GM12873 (cell line): ENCODE measurements around the gene ACOT8.

Source experiments
- TF ChIP-seq, protein P1 (sequence below): IDR thresholded peaks from 2 replicates; pipeline ENCODE4 v1.5.1; 2012; ENCODE audit warnings: low read depth, mild to moderate bottlenecking, moderate library complexity, low read length, control low read depth; ENCODE audit not compliant: insufficient read depth; ENCODE audit errors: missing control alignments

Gene ACOT8

DNA sequence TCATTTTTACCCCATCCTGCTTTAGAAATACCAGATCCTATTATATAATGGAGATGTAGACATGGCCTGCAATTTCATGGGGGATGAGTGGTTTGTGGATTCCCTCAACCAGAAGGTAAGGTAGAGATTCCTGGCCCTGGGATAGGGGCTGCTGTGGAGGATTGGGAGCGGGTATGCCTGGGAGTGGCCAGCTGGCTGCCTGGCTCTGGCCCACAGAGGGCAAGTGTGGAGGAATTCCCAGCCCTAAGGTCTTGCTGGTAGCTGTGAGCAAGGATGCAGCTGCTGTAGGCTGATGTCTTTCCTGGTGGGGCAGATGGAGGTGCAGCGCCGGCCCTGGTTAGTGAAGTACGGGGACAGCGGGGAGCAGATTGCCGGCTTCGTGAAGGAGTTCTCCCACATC is 40.5 kb upstream of the ACOT8 start:
- TF ChIP-seq, protein P1, sequence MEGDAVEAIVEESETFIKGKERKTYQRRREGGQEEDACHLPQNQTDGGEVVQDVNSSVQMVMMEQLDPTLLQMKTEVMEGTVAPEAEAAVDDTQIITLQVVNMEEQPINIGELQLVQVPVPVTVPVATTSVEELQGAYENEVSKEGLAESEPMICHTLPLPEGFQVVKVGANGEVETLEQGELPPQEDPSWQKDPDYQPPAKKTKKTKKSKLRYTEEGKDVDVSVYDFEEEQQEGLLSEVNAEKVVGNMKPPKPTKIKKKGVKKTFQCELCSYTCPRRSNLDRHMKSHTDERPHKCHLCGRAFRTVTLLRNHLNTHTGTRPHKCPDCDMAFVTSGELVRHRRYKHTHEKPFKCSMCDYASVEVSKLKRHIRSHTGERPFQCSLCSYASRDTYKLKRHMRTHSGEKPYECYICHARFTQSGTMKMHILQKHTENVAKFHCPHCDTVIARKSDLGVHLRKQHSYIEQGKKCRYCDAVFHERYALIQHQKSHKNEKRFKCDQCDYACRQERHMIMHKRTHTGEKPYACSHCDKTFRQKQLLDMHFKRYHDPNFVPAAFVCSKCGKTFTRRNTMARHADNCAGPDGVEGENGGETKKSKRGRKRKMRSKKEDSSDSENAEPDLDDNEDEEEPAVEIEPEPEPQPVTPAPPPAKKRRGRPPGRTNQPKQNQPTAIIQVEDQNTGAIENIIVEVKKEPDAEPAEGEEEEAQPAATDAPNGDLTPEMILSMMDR = no peak

DNA sequence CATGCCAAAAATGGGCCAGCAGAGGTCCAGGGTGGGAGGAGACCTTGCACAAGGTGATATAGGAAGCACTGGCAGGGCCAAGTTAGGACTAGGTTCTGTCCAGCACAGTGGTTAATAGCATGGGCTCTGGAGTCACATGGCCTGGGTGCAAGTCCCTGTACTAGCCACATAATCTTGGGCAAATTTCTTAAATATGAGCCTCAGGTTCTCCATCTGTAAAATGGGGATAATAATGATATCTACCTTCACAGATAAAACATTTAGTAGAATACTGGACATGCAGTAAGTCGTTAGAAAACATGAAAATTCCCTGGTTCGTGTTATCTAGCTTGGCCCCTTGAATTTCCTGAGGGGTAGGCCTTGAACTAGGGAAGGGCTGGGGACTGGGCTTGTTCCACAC is 40.1 kb upstream of the ACOT8 start:
- TF ChIP-seq, protein P1 = no peak

DNA sequence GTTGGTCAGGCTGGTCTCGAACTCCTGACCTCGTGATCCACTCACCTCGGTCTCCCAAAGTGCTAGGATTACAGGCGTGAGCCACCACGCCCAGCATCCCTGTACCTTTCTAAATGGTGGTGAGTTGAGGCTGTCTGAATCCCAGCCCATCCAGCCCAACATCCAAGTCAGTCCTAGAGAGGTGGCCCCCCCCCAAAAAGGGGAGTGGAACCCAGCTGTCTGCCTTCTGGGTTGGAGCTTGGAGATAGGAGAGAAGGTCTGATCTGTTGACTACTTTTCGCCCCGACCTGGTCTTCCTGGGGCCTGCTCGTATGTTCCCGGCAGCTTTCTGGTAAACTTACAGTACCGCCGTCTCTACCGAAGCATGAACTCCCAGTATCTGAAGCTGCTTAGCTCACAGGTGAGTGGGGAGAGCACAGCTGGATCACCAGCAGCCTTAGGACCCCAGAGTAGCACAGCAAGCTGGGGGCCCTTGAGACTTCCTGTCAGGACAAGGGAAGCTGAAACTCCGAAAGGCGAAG is 39.5 kb upstream of the ACOT8 start:
- TF ChIP-seq, protein P1 = no peak

DNA sequence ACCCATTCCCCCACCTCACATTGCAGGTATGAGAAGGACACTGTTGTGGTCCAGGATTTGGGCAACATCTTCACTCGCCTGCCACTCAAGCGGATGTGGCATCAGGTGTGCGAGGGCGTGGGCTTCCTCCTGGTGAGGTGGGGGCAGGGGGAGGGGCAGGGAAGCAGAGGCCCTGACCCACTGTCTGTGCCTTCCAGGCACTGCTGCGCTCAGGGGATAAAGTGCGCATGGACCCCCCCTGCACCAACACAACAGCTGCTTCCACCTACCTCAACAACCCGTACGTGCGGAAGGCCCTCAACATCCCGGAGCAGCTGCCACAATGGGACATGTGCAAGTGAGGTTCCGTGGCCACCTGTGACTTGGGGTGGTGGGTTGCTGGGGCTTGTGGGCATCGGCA is 37.6 kb upstream of the ACOT8 start:
- TF ChIP-seq, protein P1 = no peak

DNA sequence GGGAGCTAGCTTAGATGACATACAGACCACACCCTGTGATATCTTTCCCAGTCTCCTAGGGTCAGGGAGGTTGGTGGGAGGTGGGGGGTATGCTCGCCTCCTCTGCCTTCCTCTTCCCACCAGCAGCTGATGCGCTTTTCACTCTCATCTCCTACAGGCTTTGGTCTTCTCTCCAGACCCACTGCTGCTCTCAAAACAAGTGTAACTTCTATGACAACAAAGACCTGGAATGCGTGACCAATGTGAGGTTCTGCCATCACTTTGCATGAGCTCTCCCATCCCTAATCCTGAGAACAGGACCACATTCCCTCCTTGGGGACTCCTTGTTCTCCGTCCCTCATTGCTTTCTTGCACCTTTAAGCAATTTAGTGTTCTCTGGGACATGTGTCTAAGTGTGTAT is 36.6 kb upstream of the ACOT8 start:
- TF ChIP-seq, protein P1 = no peak

DNA sequence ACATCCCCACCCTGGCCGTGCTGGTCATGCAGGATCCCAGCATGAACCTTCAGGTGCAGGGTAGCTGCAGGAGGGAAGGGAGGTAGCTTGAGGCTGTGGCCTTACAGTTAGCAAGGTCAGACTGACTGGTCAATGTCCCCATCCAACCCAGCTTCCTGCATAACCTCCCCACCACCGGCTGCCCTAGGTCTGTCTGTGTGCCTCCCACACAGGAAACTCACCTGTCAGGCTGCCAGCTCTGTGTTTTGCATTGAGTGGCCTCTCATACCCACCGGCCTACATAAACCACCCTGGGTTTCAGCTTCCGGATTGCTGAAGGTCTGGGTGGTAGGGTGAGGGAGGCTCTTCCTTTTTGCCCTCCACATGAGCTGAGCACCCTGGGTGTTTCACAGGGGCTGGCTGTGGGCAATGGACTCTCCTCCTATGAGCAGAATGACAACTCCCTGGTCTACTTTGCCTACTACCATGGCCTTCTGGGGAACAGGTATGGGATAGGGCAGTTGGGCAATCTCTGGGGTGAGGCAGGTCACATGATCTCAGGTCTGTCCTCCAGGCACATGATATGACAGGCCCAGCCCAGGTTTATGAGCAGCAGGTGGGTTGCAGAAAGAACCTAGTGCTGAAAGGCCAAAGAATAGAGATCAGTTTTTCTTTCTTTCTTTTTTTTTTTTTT is 35.8 kb upstream of the ACOT8 start:
- TF ChIP-seq, protein P1 = no peak

DNA sequence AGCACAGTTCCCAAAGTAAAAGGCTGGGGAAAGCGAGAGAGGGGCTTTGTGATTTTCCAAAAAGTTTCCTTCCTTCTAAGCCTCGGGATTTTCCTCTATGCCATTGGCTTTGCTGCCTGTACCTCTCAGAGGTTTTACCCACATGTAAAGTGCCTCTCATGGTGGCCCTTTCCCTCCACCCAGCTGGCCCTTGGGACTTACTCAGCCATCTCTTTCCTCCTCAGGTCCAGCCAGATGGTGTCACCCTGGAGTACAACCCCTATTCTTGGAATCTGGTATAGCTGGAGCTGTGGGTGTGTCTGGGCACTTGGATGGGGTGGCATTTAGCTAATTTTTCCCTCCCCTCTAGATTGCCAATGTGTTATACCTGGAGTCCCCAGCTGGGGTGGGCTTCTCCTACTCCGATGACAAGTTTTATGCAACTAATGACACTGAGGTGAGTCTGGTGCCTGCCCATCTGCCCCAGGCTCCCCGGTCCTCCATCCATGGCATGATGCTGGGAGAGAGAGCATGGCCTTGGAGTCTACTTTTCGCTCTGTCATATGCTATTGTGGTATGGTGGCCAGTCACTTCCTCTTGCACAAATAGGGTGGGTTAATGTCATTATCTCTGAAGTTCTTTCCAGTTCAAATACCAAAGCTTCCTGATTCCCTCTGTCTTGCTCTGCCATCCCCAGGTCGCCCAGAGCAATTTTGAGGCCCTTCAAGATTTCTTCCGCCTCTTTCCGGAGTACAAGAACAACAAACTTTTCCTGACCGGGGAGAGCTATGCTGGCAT is 35.0 kb upstream of the ACOT8 start:
- TF ChIP-seq, protein P1 = no peak
